Esophagus muscularis mucosa (tissue), 4 donors: Measurements from ENCODE around the gene NR1H3. TPM values are rescaled to one million over a fixed set of nuclear protein-coding genes. Genes with fewer than 3 reads are reported as not detected.

Source experiments
- DNase-seq: peaks from one replicate; pipeline ENCODE4 v3.0.0-alpha.2; 2017; ENCODE audit errors: extremely low spot score
- H3K27ac ChIP-seq, 4 donors: fragments of 200-600 bp; sonication (generic); replicated peaks in 1 of 4; 1 replicate in 3 of 4; 2 replicates in 1 of 4; pipeline ENCODE4 v1.5.1; 2016 to 2019; ENCODE audit warnings: mild to moderate bottlenecking in 1 of 4
- H3K27me3 ChIP-seq, 4 donors: fragments of 200-600 bp; sonication (generic); one replicate each; pipeline versions ENCODE4 v1.5.1 to v1.6.0; 2016 to 2019
- H3K36me3 ChIP-seq, 4 donors: fragments of 200-600 bp; sonication (generic); one replicate each; pipeline ENCODE4 v1.5.1; 2016 to 2019
- H3K4me1 ChIP-seq, 4 donors: fragments of 200-600 bp; sonication (generic); one replicate each; pipeline ENCODE4 v1.5.1; 2016 to 2019
- H3K4me3 ChIP-seq, 4 donors: fragments of 200-600 bp; sonication (generic); 1 replicate in 2 of 4; 2 replicates in 2 of 4; pipeline ENCODE4 v1.5.1; 2016 to 2019; ENCODE audit warnings: mild to moderate bottlenecking in 4 of 4, moderate library complexity in 1 of 4
- H3K9me3 ChIP-seq, 4 donors: fragments of 200-600 bp; sonication (generic); 1 replicate in 3 of 4; 2 replicates in 1 of 4; pipeline ENCODE4 v1.5.1; 2016 to 2019
- EP300 ChIP-seq: sonication (generic); formaldehyde crosslinking; IDR thresholded peaks from one replicate; pipeline ENCODE4 v1.6.1; 2017; ENCODE audit warnings: antibody characterized with exemption
- POLR2A ChIP-seq: fragments of 450-650 bp; IDR thresholded peaks from one replicate; pipeline ENCODE4 v1.6.1; 2017; ENCODE audit warnings: antibody characterized with exemption, moderate library complexity, mild to moderate bottlenecking, low read depth
- POLR2AphosphoS5 ChIP-seq, 2 donors: sonication (generic); formaldehyde crosslinking; IDR thresholded peaks; one replicate each; pipeline ENCODE4 v1.6.1; 2017; ENCODE audit warnings: antibody characterized with exemption in 2 of 2
- WGBS: methylation state at CpG from one replicate; pipeline ENCODE4 v1.1.5; 2018; 5-methylcytosine and 5-hydroxymethylcytosine counted together
- intact Hi-C: fragments of 100-400 bp; cut with DNase I; formaldehyde crosslinking; loops from one replicate; pipeline ENCODE4 v1.15.1; 2023
- total RNA-seq, 4 donors: library from RNA; depleted of rRNA; stranded (reverse); fragments of >200 nt; gene quantifications; one replicate each; pipeline versions ENCODE4 v1.1.0 to v1.2.1, GENCODE V29; 2016
- TF ChIP-seq, protein P1 (sequence below), 3 experiments: fragments of 200-600 bp in 2 of 3; fragments of 450-650 bp in 1 of 3; sonication (generic) in 2 of 3; IDR thresholded peaks; one replicate each; pipeline ENCODE4 v1.5.1; 2017 to 2019; ENCODE audit warnings: antibody characterized with exemption in 3 of 3, mild to moderate bottlenecking in 2 of 3, moderate library complexity in 1 of 3

NR1H3 gene
- total RNA-seq, 4 donors from 2014 or later = 14.5 to 26.2 (median 18.1) TPM

- Histone ChIP-seq H3K36me3 (peaks cover 89 to 100% (median 96%) of the 10 kb centered on the region in 4 donors), H3K4me1 (no peaks in the 10 kb centered on the region), H3K4me3 (no peak overlapping the region), H3K27ac (no peak overlapping the region), H3K27me3 (no peaks in the 10 kb centered on the region), H3K9me3 (peaks cover 0 to 17% (median 6%) of the 10 kb centered on the region in 4 donors)
- TF ChIP-seq EP300 (no peak), POLR2AphosphoS5 (IDR thresholded peaks at IDR 0.05) (no peak), POLR2A (no peak)
- TF ChIP-seq, protein P1, sequence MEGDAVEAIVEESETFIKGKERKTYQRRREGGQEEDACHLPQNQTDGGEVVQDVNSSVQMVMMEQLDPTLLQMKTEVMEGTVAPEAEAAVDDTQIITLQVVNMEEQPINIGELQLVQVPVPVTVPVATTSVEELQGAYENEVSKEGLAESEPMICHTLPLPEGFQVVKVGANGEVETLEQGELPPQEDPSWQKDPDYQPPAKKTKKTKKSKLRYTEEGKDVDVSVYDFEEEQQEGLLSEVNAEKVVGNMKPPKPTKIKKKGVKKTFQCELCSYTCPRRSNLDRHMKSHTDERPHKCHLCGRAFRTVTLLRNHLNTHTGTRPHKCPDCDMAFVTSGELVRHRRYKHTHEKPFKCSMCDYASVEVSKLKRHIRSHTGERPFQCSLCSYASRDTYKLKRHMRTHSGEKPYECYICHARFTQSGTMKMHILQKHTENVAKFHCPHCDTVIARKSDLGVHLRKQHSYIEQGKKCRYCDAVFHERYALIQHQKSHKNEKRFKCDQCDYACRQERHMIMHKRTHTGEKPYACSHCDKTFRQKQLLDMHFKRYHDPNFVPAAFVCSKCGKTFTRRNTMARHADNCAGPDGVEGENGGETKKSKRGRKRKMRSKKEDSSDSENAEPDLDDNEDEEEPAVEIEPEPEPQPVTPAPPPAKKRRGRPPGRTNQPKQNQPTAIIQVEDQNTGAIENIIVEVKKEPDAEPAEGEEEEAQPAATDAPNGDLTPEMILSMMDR (IDR thresholded peaks at IDR 0.05) = no peak
- no peak for DNase-seq
- intact Hi-C loops = no loop called here
- 87% methylated on average over 4 of the region's 4 CpGs for WGBS
Observed at GRCh38 chr11:47296045-47296444, 38.2 kb downstream of the NR1H3 start.

DNA sequence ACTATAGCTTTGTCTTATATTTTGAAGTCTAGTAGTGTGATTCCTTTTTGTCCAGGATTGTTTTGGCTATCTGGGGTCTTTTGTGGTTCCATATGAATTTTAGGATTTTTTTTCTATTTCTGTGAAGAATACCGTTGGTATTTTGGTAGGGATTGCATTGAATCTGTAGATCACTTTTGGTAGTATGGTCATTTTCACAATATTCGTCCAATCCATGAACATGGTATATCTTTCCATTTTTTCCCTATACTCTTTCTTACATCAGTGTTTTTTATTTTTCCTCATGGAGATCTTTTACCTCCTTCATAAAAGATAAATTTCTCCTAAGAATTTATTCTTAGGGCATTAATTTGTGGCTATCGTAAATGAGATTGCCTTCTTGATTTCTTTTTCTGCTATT lies 41.3 kb downstream of the NR1H3 start:
- Histone ChIP-seq H3K36me3 (peaks cover 84 to 100% (median 94%) of the 10 kb centered on the region in 4 donors), H3K4me3 (no peak overlapping the region), H3K27ac (no peak overlapping the region), H3K9me3 (peaks cover 0 to 28% (median 15%) of the 10 kb centered on the region in 4 donors), H3K4me1 (no peaks in the 10 kb centered on the region), H3K27me3 (no peaks in the 10 kb centered on the region)
- DNase-seq = no peak
- intact Hi-C loops = no loop called here
- no peak for TF ChIP-seq POLR2A
- TF ChIP-seq, protein P1 (IDR thresholded peaks at IDR 0.05) = no peak
- TF ChIP-seq POLR2AphosphoS5 (IDR thresholded peaks at IDR 0.05) = no peak
- TF ChIP-seq EP300 = no peak
- WGBS = 97% methylated on average over 3 of the region's 3 CpGs

DNA sequence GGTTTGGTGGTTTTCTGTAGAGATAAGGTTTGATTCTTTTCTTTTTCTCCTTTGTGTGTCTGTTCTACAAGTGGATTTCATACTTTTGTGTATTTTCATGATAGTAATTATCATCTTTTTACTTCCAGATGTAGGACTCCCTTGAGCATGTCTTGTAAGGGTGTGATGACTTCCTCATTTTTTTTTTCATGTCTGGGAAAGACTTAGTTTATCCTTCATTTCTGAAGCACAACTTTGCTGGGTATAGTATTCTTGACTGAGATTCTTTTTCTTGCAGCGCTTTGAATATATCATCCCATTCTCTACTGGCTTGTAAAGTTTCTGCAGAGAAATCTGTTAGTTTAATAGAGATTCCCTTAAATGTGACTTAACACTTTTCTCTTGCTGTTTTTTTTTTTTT lies 45.1 kb downstream of the NR1H3 start:
- H3K27me3 ChIP-seq = no peaks in the 10 kb centered on the region

GRCh38 chr11:47305734-47306483 lies 48.1 kb downstream of the NR1H3 start:
- no peak for DNase-seq
- WGBS = 100% methylated on average over 2 of the region's 3 CpGs
- peak overlapping the region in 1 of 4 donors; percentile 12 for H3K27ac ChIP-seq
- H3K4me3 ChIP-seq = no peak overlapping the region
- peaks cover 0 to 19% (median 4%) of the 10 kb centered on the region in 4 donors for H3K9me3 ChIP-seq
- intact Hi-C loops = no loop called here
- H3K27me3 ChIP-seq = no peaks in the 10 kb centered on the region
- peaks cover 82 to 100% (median 98%) of the 10 kb centered on the region in 4 donors for H3K36me3 ChIP-seq
- H3K4me1 ChIP-seq = peaks cover 0 to 15% (median 1%) of the 10 kb centered on the region in 4 donors
- no peak for TF ChIP-seq EP300

More for the DNA sequence above, 45.1 kb downstream of the NR1H3 start:
- Histone ChIP-seq H3K27ac (no peak overlapping the region), H3K4me3 (no peak overlapping the region), H3K4me1 (peaks cover 0 to 15% (median 1%) of the 10 kb centered on the region in 4 donors), H3K36me3 (peaks cover 78 to 100% (median 96%) of the 10 kb centered on the region in 4 donors), H3K9me3 (peaks cover 0 to 28% (median 15%) of the 10 kb centered on the region in 4 donors)
- intact Hi-C loops = no loop called here
- no peak for DNase-seq
- TF ChIP-seq, protein P1 (IDR thresholded peaks at IDR 0.05) = no peak
- TF ChIP-seq EP300 (no peak), POLR2AphosphoS5 (IDR thresholded peaks at IDR 0.05) (no peak), POLR2A (no peak)
- 100% methylated on average over 1 of the region's 1 CpG for WGBS

DNA sequence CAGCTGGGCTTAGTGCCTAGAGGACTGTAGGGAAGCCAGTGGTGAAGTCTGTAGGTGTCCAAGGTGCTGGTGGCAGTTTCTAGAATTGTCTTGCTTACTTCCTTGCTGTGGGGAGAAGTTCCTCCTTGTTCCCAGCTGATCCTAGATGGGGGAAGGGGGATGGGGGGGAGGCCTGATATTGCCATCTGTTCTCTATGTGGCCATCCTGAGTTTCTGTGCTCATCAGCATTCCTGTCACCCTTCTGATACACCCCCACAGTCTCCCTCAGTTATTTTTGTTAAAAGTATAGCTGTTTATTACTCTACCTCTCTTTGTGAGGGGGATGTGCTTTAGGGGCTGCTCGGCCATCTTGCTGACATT lies 48.7 kb downstream of the NR1H3 start:
- no peak overlapping the region for H3K4me3 ChIP-seq
- no peak for TF ChIP-seq POLR2AphosphoS5 (IDR thresholded peaks at IDR 0.05)
- TF ChIP-seq, protein P1 (IDR thresholded peaks at IDR 0.05) = no peak
- no peak for TF ChIP-seq POLR2A
- TF ChIP-seq EP300 = no peak
- peaks cover 0 to 15% (median 1%) of the 10 kb centered on the region in 4 donors for H3K4me1 ChIP-seq
- H3K27ac ChIP-seq = no peak overlapping the region
- peaks cover 86 to 100% (median 98%) of the 10 kb centered on the region in 4 donors for H3K36me3 ChIP-seq
- DNase-seq = no peak
- no peaks in the 10 kb centered on the region for H3K27me3 ChIP-seq
- peaks cover 0 to 19% (median 4%) of the 10 kb centered on the region in 4 donors for H3K9me3 ChIP-seq
- WGBS = 42% methylated on average over 1 of the region's 1 CpG
- intact Hi-C loops = no loop called here
